Thymus (tissue), 11 donors: ENCODE results near the gene MARCKS. TPM values are rescaled to one million over a fixed set of nuclear protein-coding genes. Genes with fewer than 3 reads are reported as not detected.

Experiments used
- DNase-seq, 9 donors: peaks; one replicate each; pipeline ENCODE4 v3.0.0-alpha.2; 2013; ENCODE audit warnings: low spot score in 9 of 9, low read depth in 6 of 9, missing footprints in 1 of 9
- H3K27ac ChIP-seq, 2 donors: one replicate each; pipeline ENCODE4 v1.5.1; 2013; ENCODE audit warnings: control low read depth in 1 of 2, low read depth in 1 of 2, low read length in 1 of 2, mild to moderate bottlenecking in 1 of 2, moderate library complexity in 1 of 2
- H3K27me3 ChIP-seq, 2 donors: one replicate each; pipeline ENCODE4 v1.5.1; 2013; ENCODE audit warnings: low read length in 1 of 2; ENCODE audit not compliant: control insufficient read depth in 2 of 2, insufficient read depth in 1 of 2
- H3K36me3 ChIP-seq, 2 donors: one replicate each; pipeline ENCODE4 v1.5.1; 2013; ENCODE audit warnings: low read length in 1 of 2, mild to moderate bottlenecking in 1 of 2, moderate library complexity in 1 of 2; ENCODE audit not compliant: control insufficient read depth in 2 of 2, insufficient read depth in 2 of 2
- H3K4me1 ChIP-seq, 2 donors: one replicate each; pipeline ENCODE4 v1.5.1; 2013; ENCODE audit warnings: low read length in 2 of 2; ENCODE audit not compliant: control insufficient read depth in 2 of 2, insufficient read depth in 2 of 2
- H3K4me3 ChIP-seq, 2 donors: one replicate each; pipeline ENCODE4 v1.5.1; 2013; ENCODE audit warnings: low read length in 2 of 2, control low read depth in 1 of 2, mild to moderate bottlenecking in 1 of 2
- H3K9me3 ChIP-seq, 2 donors: one replicate each; pipeline ENCODE4 v1.5.1; 2013; ENCODE audit warnings: low read length in 1 of 2, mild to moderate bottlenecking in 1 of 2; ENCODE audit not compliant: control insufficient read depth in 2 of 2, insufficient read depth in 1 of 2
- WGBS: extraction: QIAGEN DNeasy Blood & Tissue Kit; methylation state at CpG from one replicate; pipeline ENCODE4 v1.1.7; 2013; 5-methylcytosine and 5-hydroxymethylcytosine counted together
- polyA plus RNA-seq: library from polyadenylated mRNA; stranded (reverse); fragments of 200-250 nt; gene quantifications from one replicate; pipeline ENCODE4 v1.2.3, GENCODE V29; 2013
- total RNA-seq: library from RNA; stranded (reverse); fragments of 120-200 nt; gene quantifications from one replicate; pipeline ENCODE4 v1.2.4, GENCODE V29; 2013
- donor health status: healthy.

Gene MARCKS
- total and polyA plus RNA-seq, 2 donors, result 87.5 to 94.5 TPM

- Histone ChIP-seq H3K4me1 (no peaks in the 10 kb centered on the region), H3K36me3 (no peaks in the 10 kb centered on the region), H3K27ac (no peak overlapping the region), H3K27me3 (no peaks in the 10 kb centered on the region), H3K4me3 (no peak overlapping the region), H3K9me3 (no peaks in the 10 kb centered on the region)
- WGBS, result 95% methylated on average over 3 of the region's 3 CpGs
- DNase-seq, result no peak
These were observed 31.9 kb downstream of the MARCKS start for GRCh38 chr6:113888956-113889630.

- Histone ChIP-seq H3K36me3 (no peaks in the 10 kb centered on the region), H3K4me1 (no peaks in the 10 kb centered on the region), H3K9me3 (peaks cover 0 to 4% of the 10 kb centered on the region in 2 donors), H3K4me3 (no peak overlapping the region), H3K27me3 (no peaks in the 10 kb centered on the region), H3K27ac (no peak overlapping the region)
- DNase-seq, result no peak
These were observed 36.3 kb downstream of the MARCKS start for GRCh38 chr6:113893451-113893850.

GRCh38 chr6:113893866-113894265 is 36.7 kb downstream of the MARCKS start:
- Histone ChIP-seq H3K4me1 (no peaks in the 10 kb centered on the region), H3K9me3 (peaks cover 0 to 4% of the 10 kb centered on the region in 2 donors), H3K27me3 (no peaks in the 10 kb centered on the region), H3K4me3 (no peak overlapping the region), H3K36me3 (no peaks in the 10 kb centered on the region), H3K27ac (no peak overlapping the region)
- 93% methylated on average over 3 of the region's 3 CpGs for WGBS
- no peak for DNase-seq

GRCh38 chr6:113894712-113895674 is 37.8 kb downstream of the MARCKS start:
- no peaks in the 10 kb centered on the region for H3K27me3 ChIP-seq
- 71% methylated on average over 6 of the region's 6 CpGs for WGBS
- no peak overlapping the region for H3K4me3 ChIP-seq
- peaks cover 0 to 4% of the 10 kb centered on the region in 2 donors for H3K9me3 ChIP-seq
- DNase-seq, result no peak
- H3K4me1 ChIP-seq, result no peaks in the 10 kb centered on the region
- H3K36me3 ChIP-seq, result no peaks in the 10 kb centered on the region
- H3K27ac ChIP-seq, result no peak overlapping the region

- H3K36me3 ChIP-seq, result no peaks in the 10 kb centered on the region
- 96% methylated on average over 2 of the region's 2 CpGs for WGBS
- no peak overlapping the region for H3K27ac ChIP-seq
- H3K9me3 ChIP-seq, result peaks cover 0 to 4% of the 10 kb centered on the region in 2 donors
- H3K27me3 ChIP-seq, result no peaks in the 10 kb centered on the region
- no peak overlapping the region for H3K4me3 ChIP-seq
- no peak for DNase-seq
- no peaks in the 10 kb centered on the region for H3K4me1 ChIP-seq
These were observed 44.3 kb downstream of the MARCKS start for GRCh38 chr6:113901482-113901881.

GRCh38 chr6:113903666-113904330 is 46.7 kb downstream of the MARCKS start:
- no peaks in the 10 kb centered on the region for H3K36me3 ChIP-seq
- H3K27ac ChIP-seq, result no peak overlapping the region
- H3K9me3 ChIP-seq, result no peaks in the 10 kb centered on the region
- H3K27me3 ChIP-seq, result no peaks in the 10 kb centered on the region
- no peak for DNase-seq
- 92% methylated on average over 9 of the region's 9 CpGs for WGBS
- H3K4me1 ChIP-seq, result no peaks in the 10 kb centered on the region
- H3K4me3 ChIP-seq, result no peak overlapping the region

- Histone ChIP-seq H3K27me3 (no peaks in the 10 kb centered on the region), H3K4me1 (no peaks in the 10 kb centered on the region), H3K9me3 (no peaks in the 10 kb centered on the region), H3K36me3 (no peaks in the 10 kb centered on the region), H3K27ac (no peak overlapping the region), H3K4me3 (no peak overlapping the region)
- WGBS, result 95% methylated on average over 6 of the region's 6 CpGs
- no peak for DNase-seq
These were observed 50.1 kb downstream of the MARCKS start for GRCh38 chr6:113907102-113907815.

- no peaks in the 10 kb centered on the region for H3K27me3 ChIP-seq
These were observed 51.7 kb downstream of the MARCKS start for GRCh38 chr6:113908801-113909200.

More at GRCh38 chr6:113908801-113909200, 51.7 kb downstream of the MARCKS start:
- Histone ChIP-seq H3K4me3 (no peak overlapping the region), H3K36me3 (no peaks in the 10 kb centered on the region), H3K27ac (no peak overlapping the region), H3K9me3 (no peaks in the 10 kb centered on the region), H3K4me1 (no peaks in the 10 kb centered on the region)
- DNase-seq, result no peak
- WGBS, result 80% methylated on average over 3 of the region's 3 CpGs
